Activated naive CD4-positive, alpha-beta T cell treated with anti-CD3 and anti-CD28 coated beads, Interleukin-2, amount 10 ng/mL, durations not matched to agents 7 days and 5 days (primary cell): ENCODE data around the gene PLA2G6.
"Not testable (repeated sequence)": the region's sequence is repeated elsewhere in the genome, so short reads cannot be mapped to it uniquely, and the experiment has no call there.

ENCODE experiments used
- CTCF ChIA-PET: fragments of 350-600 bp; sonication (Branson Sonifier 250); formaldehyde crosslinking; loops from one replicate; lab custom pipeline; 2021; ENCODE audit warnings: antibody characterized with exemption; lab: Charles Lee
- DNase-seq: peaks from one replicate; pipeline ENCODE4 v3.0.0-alpha.2; 2020
- H3K27ac Mint-ChIP-seq: one replicate; pipeline ENCODE4 v1.8.0; 2021; ENCODE audit warnings: mild to moderate bottlenecking, moderate library complexity, mixed read lengths
- H3K27me3 Mint-ChIP-seq: one replicate; pipeline ENCODE4 v1.8.0; 2021; ENCODE audit warnings: mild to moderate bottlenecking, mixed read lengths
- H3K36me3 Mint-ChIP-seq: one replicate; pipeline ENCODE4 v1.8.0; 2021; ENCODE audit warnings: mixed read lengths
- H3K4me1 Mint-ChIP-seq: one replicate; pipeline ENCODE4 v1.8.0; 2021; ENCODE audit warnings: mixed read lengths
- H3K4me3 Mint-ChIP-seq: one replicate; pipeline ENCODE4 v1.8.0; 2021; ENCODE audit warnings: mild to moderate bottlenecking, moderate library complexity, mixed read lengths
- H3K9me3 Mint-ChIP-seq: one replicate; pipeline ENCODE4 v1.8.0; 2021; ENCODE audit warnings: mixed read lengths

The PLA2G6 gene

GRCh38 chr22:38153821-38154562, 27.6 kb downstream of the PLA2G6 start:
- Mint-ChIP-seq H3K27ac (no peak overlapping the region), H3K27me3 (no peaks in the 10 kb centered on the region), H3K36me3 (peaks cover 2% of the 10 kb centered on the region), H3K4me1 (no peaks in the 10 kb centered on the region), H3K4me3 (no peak overlapping the region), H3K9me3 (no peaks in the 10 kb centered on the region)
- DNase-seq, result no peak
- CTCF ChIA-PET, result interaction anchor here (0.7 kb wide), 1 partner anchor 10 kb away, joined by 4 read pairs; no protein-coding TSS in a partner anchor

DNA sequence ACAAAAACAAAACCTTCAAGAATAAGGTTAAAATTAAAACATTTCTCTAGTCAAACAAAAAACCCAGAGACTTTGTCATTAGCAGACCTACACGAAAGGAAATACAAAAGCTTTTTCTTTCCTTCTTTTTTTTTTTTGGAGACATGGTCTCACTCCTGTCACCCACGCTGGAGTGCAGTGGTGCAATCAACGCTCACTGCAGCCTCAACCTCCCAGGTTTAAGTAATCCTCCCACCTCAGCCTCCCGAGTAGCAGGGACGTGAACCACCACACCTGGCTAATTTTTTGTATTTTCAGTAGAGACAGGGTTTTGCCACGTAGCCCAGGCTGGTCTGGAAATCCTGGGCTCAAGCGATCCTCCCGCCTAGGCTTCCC, 30.5 kb downstream of the PLA2G6 start:
- no peaks in the 10 kb centered on the region for H3K9me3 Mint-ChIP-seq
- CTCF ChIA-PET, result no interaction called here
- no peak for DNase-seq
- H3K27me3 Mint-ChIP-seq, result no peaks in the 10 kb centered on the region
- peaks cover 5% of the 10 kb centered on the region for H3K36me3 Mint-ChIP-seq
- peaks cover 18% of the 10 kb centered on the region for H3K4me1 Mint-ChIP-seq
- H3K27ac Mint-ChIP-seq, result no peak overlapping the region
- no peak overlapping the region for H3K4me3 Mint-ChIP-seq

GRCh38 chr22:38148245-38148644, 33.4 kb downstream of the PLA2G6 start:
- Mint-ChIP-seq H3K27ac (no peak overlapping the region), H3K36me3 (peaks cover 12% of the 10 kb centered on the region), H3K4me3 (no peak overlapping the region), H3K27me3 (no peaks in the 10 kb centered on the region), H3K9me3 (no peaks in the 10 kb centered on the region), H3K4me1 (peaks cover 27% of the 10 kb centered on the region)
- CTCF ChIA-PET, result no interaction called here
- no peak for DNase-seq

- H3K9me3 Mint-ChIP-seq, DNase-seq, H3K4me3 Mint-ChIP-seq, H3K27me3 Mint-ChIP-seq, CTCF ChIA-PET, H3K27ac Mint-ChIP-seq: not testable (repeated sequence)
- peaks cover 17% of the 10 kb centered on the region for H3K36me3 Mint-ChIP-seq
- H3K4me1 Mint-ChIP-seq, result peaks cover 33% of the 10 kb centered on the region
Observed at GRCh38 chr22:38146166-38146565, 35.5 kb downstream of the PLA2G6 start.

GRCh38 chr22:38144025-38144405, 37.6 kb downstream of the PLA2G6 start:
- no peak for DNase-seq
- Mint-ChIP-seq H3K27ac (no peak overlapping the region), H3K36me3 (peaks cover 20% of the 10 kb centered on the region), H3K27me3 (no peaks in the 10 kb centered on the region), H3K4me3 (no peak overlapping the region), H3K4me1 (peaks cover 33% of the 10 kb centered on the region), H3K9me3 (no peaks in the 10 kb centered on the region)
- CTCF ChIA-PET, result interaction anchor here (0.5 to 1.7 kb wide), 3 partner anchors 10 to 87 kb away, joined by 3 to 4 read pairs (median 3); no protein-coding TSS in a partner anchor

- CTCF ChIA-PET, result interaction anchor here (0.9 to 1.7 kb wide), 2 partner anchors 28 to 88 kb away, joined by 3 read pairs; no protein-coding TSS in a partner anchor
- DNase-seq, result no peak
- Mint-ChIP-seq H3K27ac (peak overlapping the region; percentile 1), H3K27me3 (no peaks in the 10 kb centered on the region), H3K36me3 (peaks cover 20% of the 10 kb centered on the region), H3K4me1 (peaks cover 23% of the 10 kb centered on the region), H3K9me3 (no peaks in the 10 kb centered on the region), H3K4me3 (no peak overlapping the region)
Observed at GRCh38 chr22:38142606-38143005, 39.0 kb downstream of the PLA2G6 start.

- DNase-seq, result no peak
- CTCF ChIA-PET, result no interaction called here
- peaks cover 15% of the 10 kb centered on the region for H3K4me1 Mint-ChIP-seq
- H3K36me3 Mint-ChIP-seq, result peaks cover 20% of the 10 kb centered on the region
- H3K9me3 Mint-ChIP-seq, result no peaks in the 10 kb centered on the region
- H3K27me3 Mint-ChIP-seq, result no peaks in the 10 kb centered on the region
- no peak overlapping the region for H3K4me3 Mint-ChIP-seq
- H3K27ac Mint-ChIP-seq, result no peak overlapping the region
Observed at GRCh38 chr22:38141217-38141973, 40.2 kb downstream of the PLA2G6 start.

DNA sequence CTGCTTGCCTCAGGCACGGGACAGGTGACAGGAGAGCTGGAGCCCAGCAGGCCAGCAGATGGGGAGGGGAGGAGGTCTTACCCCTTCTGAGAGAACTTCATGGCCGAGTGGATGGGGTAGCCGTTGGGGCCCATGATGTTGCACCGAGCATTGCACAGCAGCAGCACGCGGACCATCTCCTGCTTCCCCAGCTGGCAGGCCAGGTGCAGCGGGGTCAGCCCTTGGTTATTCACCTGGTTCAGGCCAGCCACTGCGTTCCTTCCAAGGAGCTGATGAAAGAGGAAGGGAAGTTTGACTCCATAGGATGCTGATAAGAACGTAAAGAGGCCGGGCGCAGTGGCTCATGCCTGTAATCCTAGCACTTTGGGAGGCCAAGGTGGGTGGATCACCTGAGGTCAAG, 41.7 kb downstream of the PLA2G6 start:
- CTCF ChIA-PET, result interaction anchor here (1.6 kb wide), 1 partner anchor 26 kb away, joined by 3 read pairs; no protein-coding TSS in a partner anchor
- H3K4me3 Mint-ChIP-seq, result no peak overlapping the region

GRCh38 chr22:38138961-38139360, 42.7 kb downstream of the PLA2G6 start:
- peaks cover 27% of the 10 kb centered on the region for H3K36me3 Mint-ChIP-seq
- peak overlapping the region; percentile 45 for H3K27ac Mint-ChIP-seq
- H3K4me3 Mint-ChIP-seq, result no peak overlapping the region
- CTCF ChIA-PET, result interaction anchor here (0.9 kb wide), 1 partner anchor 24 kb away, joined by 3 read pairs; no protein-coding TSS in a partner anchor
- no peaks in the 10 kb centered on the region for H3K27me3 Mint-ChIP-seq
- peaks cover 13% of the 10 kb centered on the region for H3K4me1 Mint-ChIP-seq
- no peaks in the 10 kb centered on the region for H3K9me3 Mint-ChIP-seq
- peak; percentile 15 for DNase-seq

More for the DNA sequence above, 41.7 kb downstream of the PLA2G6 start:
- Mint-ChIP-seq H3K36me3 (peaks cover 30% of the 10 kb centered on the region), H3K27ac (no peak overlapping the region), H3K27me3 (no peaks in the 10 kb centered on the region), H3K4me1 (peaks cover 15% of the 10 kb centered on the region), H3K9me3 (no peaks in the 10 kb centered on the region)
- no peak for DNase-seq

- no peaks in the 10 kb centered on the region for H3K27me3 Mint-ChIP-seq
- H3K36me3 Mint-ChIP-seq, result peaks cover 24% of the 10 kb centered on the region
- H3K27ac Mint-ChIP-seq, result no peak overlapping the region
- peaks cover 5% of the 10 kb centered on the region for H3K4me1 Mint-ChIP-seq
- no peak overlapping the region for H3K4me3 Mint-ChIP-seq
- CTCF ChIA-PET, result interaction anchor here (0.9 kb wide), 1 partner anchor 23 kb away, joined by 3 read pairs; no protein-coding TSS in a partner anchor
- H3K9me3 Mint-ChIP-seq, result no peaks in the 10 kb centered on the region
- DNase-seq, result peak; percentile 18
Observed at GRCh38 chr22:38137876-38138687, 43.5 kb downstream of the PLA2G6 start.

- no peak overlapping the region for H3K27ac Mint-ChIP-seq
- H3K4me3 Mint-ChIP-seq, result no peak overlapping the region
- H3K27me3 Mint-ChIP-seq, result no peaks in the 10 kb centered on the region
- H3K4me1 Mint-ChIP-seq, result no peaks in the 10 kb centered on the region
- H3K36me3 Mint-ChIP-seq, result peaks cover 24% of the 10 kb centered on the region
- DNase-seq, result no peak
- no peaks in the 10 kb centered on the region for H3K9me3 Mint-ChIP-seq
- CTCF ChIA-PET, result interaction anchor here (0.7 to 1.4 kb wide), 2 partner anchors 22 to 68 kb away, joined by 3 read pairs; no protein-coding TSS in a partner anchor
Observed at GRCh38 chr22:38136607-38137006, 45.0 kb downstream of the PLA2G6 start.

DNA sequence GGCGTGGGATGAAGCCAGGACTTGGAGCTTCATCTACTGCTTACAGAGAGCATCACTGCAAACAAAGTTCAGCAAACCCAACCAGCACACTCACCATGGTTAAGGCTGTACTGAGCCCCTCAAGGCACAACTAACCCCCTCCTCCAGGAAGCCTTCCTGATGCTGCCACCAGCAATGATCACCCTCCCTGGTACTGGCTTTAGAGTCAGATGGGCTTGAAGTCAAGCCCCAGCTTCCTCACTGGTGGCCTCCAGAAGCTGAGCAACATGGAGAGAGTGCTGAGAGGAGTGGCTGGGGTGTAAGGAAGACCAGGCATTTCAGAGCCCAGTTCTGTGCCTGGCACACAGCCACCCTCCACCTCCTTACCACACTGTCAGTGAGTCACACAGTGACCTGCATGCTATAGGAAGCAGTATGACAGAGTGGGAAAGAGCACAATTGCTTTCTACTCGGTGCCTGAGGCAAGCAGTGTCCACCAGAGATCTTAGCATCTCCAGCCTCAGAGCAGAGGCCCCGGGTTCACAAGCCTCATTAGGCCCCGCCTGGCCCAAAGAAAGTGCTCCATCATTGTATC, 46.4 kb downstream of the PLA2G6 start:
- no peak for DNase-seq
- Mint-ChIP-seq H3K9me3 (no peaks in the 10 kb centered on the region), H3K4me1 (no peaks in the 10 kb centered on the region), H3K4me3 (no peak overlapping the region), H3K27me3 (no peaks in the 10 kb centered on the region), H3K27ac (no peak overlapping the region), H3K36me3 (peaks cover 24% of the 10 kb centered on the region)
- CTCF ChIA-PET, result no interaction called here

DNA sequence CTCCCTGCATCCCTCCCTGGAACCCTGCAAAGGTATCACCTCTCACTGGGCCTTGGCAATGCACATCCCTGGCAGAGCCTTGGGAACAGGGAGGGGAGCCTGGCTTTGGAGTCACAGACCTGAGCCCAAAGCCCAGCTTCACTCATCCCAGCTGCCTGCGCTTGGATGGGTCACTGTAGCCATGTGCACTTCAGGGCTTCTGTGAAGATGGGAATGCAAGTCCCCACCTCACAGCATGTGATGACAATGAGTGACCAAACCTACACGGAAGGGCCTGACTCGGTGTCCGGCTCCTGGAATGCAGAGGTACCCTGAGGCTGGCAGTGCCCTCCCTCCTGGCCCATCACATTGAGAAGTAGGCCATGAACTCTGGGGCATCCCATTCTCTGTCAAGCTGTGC, 48.3 kb downstream of the PLA2G6 start:
- peak; percentile 5 for DNase-seq
- H3K27me3 Mint-ChIP-seq, result no peaks in the 10 kb centered on the region
- peaks cover 18% of the 10 kb centered on the region for H3K36me3 Mint-ChIP-seq
- H3K27ac Mint-ChIP-seq, result no peak overlapping the region
- H3K4me3 Mint-ChIP-seq, result no peak overlapping the region
- CTCF ChIA-PET, result no interaction called here
- no peaks in the 10 kb centered on the region for H3K4me1 Mint-ChIP-seq
- H3K9me3 Mint-ChIP-seq, result no peaks in the 10 kb centered on the region
